Transverse colon (tissue), 4 donors: ENCODE results near the gene SPACA1. TPM values are rescaled to one million over a fixed set of nuclear protein-coding genes. Genes with fewer than 3 reads are reported as not detected.

Source experiments
- DNase-seq: peaks from one replicate; pipeline ENCODE4 v3.0.0-alpha.2; 2019
- H3K27ac ChIP-seq, 4 donors: fragments of 200-600 bp; sonication (generic); 2 replicates each; pipeline ENCODE4 v1.5.1; 2016 to 2018; ENCODE audit warnings: inconsistent platforms in 4 of 4
- H3K27me3 ChIP-seq: fragments of 200-600 bp; sonication (generic); 2 replicates; pipeline ENCODE4 v1.5.1; 2017; ENCODE audit warnings: inconsistent platforms
- H3K36me3 ChIP-seq, 4 donors: fragments of 200-600 bp; sonication (generic); 2 replicates each; pipeline ENCODE4 v1.5.1; 2017 to 2019; ENCODE audit warnings: inconsistent platforms in 4 of 4
- H3K4me1 ChIP-seq, 4 donors: fragments of 200-600 bp; sonication (generic); 2 replicates each; pipeline ENCODE4 v1.5.1; 2017 to 2020; ENCODE audit warnings: inconsistent platforms in 4 of 4
- H3K4me3 ChIP-seq, 4 donors: fragments of 200-600 bp; sonication (generic); 1 replicate in 1 of 4; 2 replicates in 3 of 4; pipeline versions ENCODE4 v1.5.1 to v1.6.1; 2017 to 2019; ENCODE audit warnings: inconsistent platforms in 4 of 4
- H3K9me3 ChIP-seq, 2 donors: fragments of 200-600 bp; sonication (generic); 2 replicates each; pipeline ENCODE4 v1.5.1; 2017 to 2019; ENCODE audit warnings: inconsistent platforms in 2 of 2
- CTCF ChIP-seq, 5 experiments: fragments of 200-600 bp in 3 of 5; fragments of 450-650 bp in 2 of 5; sonication (generic) in 3 of 5; IDR thresholded peaks; 1 replicate in 2 of 5; 2 replicates in 3 of 5; pipeline ENCODE4 v1.5.1; 2016 to 2017; ENCODE audit warnings: antibody characterized with exemption in 5 of 5, inconsistent platforms in 3 of 5, mild to moderate bottlenecking in 2 of 5, moderate library complexity in 1 of 5
- EP300 ChIP-seq: sonication (generic); formaldehyde crosslinking; IDR thresholded peaks from one replicate; pipeline ENCODE4 v1.6.1; 2017; ENCODE audit warnings: antibody characterized with exemption, low read depth
- POLR2A ChIP-seq: fragments of 450-650 bp; IDR thresholded peaks from one replicate; pipeline ENCODE4 v1.6.1; 2016; ENCODE audit warnings: antibody characterized with exemption, mild to moderate bottlenecking, moderate library complexity
- POLR2AphosphoS5 ChIP-seq, 3 donors: sonication (generic); formaldehyde crosslinking; IDR thresholded peaks; one replicate each; pipeline ENCODE4 v1.6.1; 2016; ENCODE audit warnings: antibody characterized with exemption in 3 of 3
- WGBS, 2 donors: methylation state at CpG; one replicate each; pipeline ENCODE4 v1.1.5; 2018; ENCODE audit warnings: low coverage in 1 of 2; 5-methylcytosine and 5-hydroxymethylcytosine counted together
- in situ Hi-C, 4 donors: fragments of 200-750 bp; cut with MboI; loops; one replicate each; pipeline versions ENCODE4 v1.15.0 to v1.15.1; 2017; ENCODE audit warnings: low sequenced_read_pairs in 3 of 4, low pct_ligation_motif_present in 1 of 4, low pct_unique_long_range_greater_than_20kb in 1 of 4
- intact Hi-C: fragments of 100-400 bp; cut with DNase I; formaldehyde crosslinking; loops from one replicate; pipeline ENCODE4 v1.15.1; 2023; ENCODE audit warnings: low total_unique reads
- total RNA-seq, 4 donors: library from RNA; depleted of rRNA; stranded (reverse); fragments of >200 nt; gene quantifications; one replicate each; pipeline ENCODE4 v1.1.0, GENCODE V29; 2016

Gene SPACA1
- total RNA-seq, 4 donors from 2014 or later = not detected

GRCh38 chr6:88111991-88112390, 64.3 kb downstream of the SPACA1 start:
- no peaks in the 10 kb centered on the region for H3K4me1 ChIP-seq
- no peak for DNase-seq
- WGBS, 2 donors = 71 to 86% methylated on average over 1 to 5 of the region's 5 CpGs
- no peak for TF ChIP-seq EP300
- no peak for TF ChIP-seq POLR2AphosphoS5 (IDR thresholded peaks at IDR 0.05)
- TF ChIP-seq CTCF (IDR thresholded peaks at IDR 0.05) = no peak
- no peak for TF ChIP-seq POLR2A
- H3K36me3 ChIP-seq = no peaks in the 10 kb centered on the region
- H3K4me3 ChIP-seq = no peak overlapping the region
- in situ Hi-C loops (no loop called here), intact Hi-C loops (no loop called here)
- no peak overlapping the region for H3K27ac ChIP-seq
- no peaks in the 10 kb centered on the region for H3K9me3 ChIP-seq
- H3K27me3 ChIP-seq = no peaks in the 10 kb centered on the region

GRCh38 chr6:88114838-88115237, 67.2 kb downstream of the SPACA1 start:
- Histone ChIP-seq H3K27me3 (no peaks in the 10 kb centered on the region), H3K27ac (no peak overlapping the region), H3K4me1 (no peaks in the 10 kb centered on the region), H3K4me3 (no peak overlapping the region), H3K36me3 (no peaks in the 10 kb centered on the region), H3K9me3 (no peaks in the 10 kb centered on the region)
- WGBS, 2 donors = 60 to 61% methylated on average over 1 to 2 of the region's 2 CpGs
- in situ Hi-C loops = no loop called here
- TF ChIP-seq CTCF (IDR thresholded peaks at IDR 0.05) (no peak), POLR2AphosphoS5 (IDR thresholded peaks at IDR 0.05) (no peak)
- intact Hi-C loops = no loop called here
- DNase-seq = no peak

- no peaks in the 10 kb centered on the region for H3K27me3 ChIP-seq
- no peaks in the 10 kb centered on the region for H3K36me3 ChIP-seq
- no peak for DNase-seq
- H3K27ac ChIP-seq = no peak overlapping the region
- WGBS, 2 donors = 39 to 100% methylated on average over 1 to 2 of the region's 2 CpGs
- in situ Hi-C loops (no loop called here), intact Hi-C loops (no loop called here)
- no peaks in the 10 kb centered on the region for H3K4me1 ChIP-seq
- H3K4me3 ChIP-seq = no peak overlapping the region
- no peaks in the 10 kb centered on the region for H3K9me3 ChIP-seq
- no peak for TF ChIP-seq POLR2A
- TF ChIP-seq POLR2AphosphoS5 (IDR thresholded peaks at IDR 0.05) = no peak
- TF ChIP-seq EP300 = no peak
- no peak for TF ChIP-seq CTCF (IDR thresholded peaks at IDR 0.05)
Observed at GRCh38 chr6:88115307-88115706, 67.7 kb downstream of the SPACA1 start.

- 61 to 65% methylated on average over 3 of the region's 3 CpGs for WGBS, 2 donors
- no peaks in the 10 kb centered on the region for H3K9me3 ChIP-seq
- H3K27ac ChIP-seq = no peak overlapping the region
- intact Hi-C loops = no loop called here
- H3K27me3 ChIP-seq = no peaks in the 10 kb centered on the region
- H3K4me1 ChIP-seq = no peaks in the 10 kb centered on the region
- no peak overlapping the region for H3K4me3 ChIP-seq
- no peaks in the 10 kb centered on the region for H3K36me3 ChIP-seq
- no peak for DNase-seq
- no peak for TF ChIP-seq POLR2AphosphoS5 (IDR thresholded peaks at IDR 0.05)
- TF ChIP-seq POLR2A = no peak
- no peak for TF ChIP-seq EP300
- TF ChIP-seq CTCF (IDR thresholded peaks at IDR 0.05) = no peak
- in situ Hi-C loops = no loop called here
Observed at GRCh38 chr6:88116276-88116675, 68.6 kb downstream of the SPACA1 start.

Other genes with a start within 250 kb of the SPACA1 start
- 10 to 100 TPM in 2 of 4 donors, 1 to 10 TPM in 2; 6.4 to 16.1 (median 9.5) TPM for gene CNR1, start 118.5 kb downstream of the SPACA1 start, total RNA-seq